SU-DHL-6 (cell line): Measurements from ENCODE around the gene KCNIP4.

Experiments
- EZH2phosphoT487 ChIP-seq: fragments of 200-600 bp; sonication (generic), shearing (Covaris generic); conservative IDR thresholded peaks from 2 replicates; pipeline ENCODE4 v1.6.1; 2018; ENCODE audit warnings: mild to moderate bottlenecking, antibody characterized with exemption, low read length, moderate library complexity, mixed read lengths
- TF ChIP-seq, protein P1 (sequence below): fragments of 200-600 bp; sonication (generic); IDR thresholded peaks from one replicate; pipeline ENCODE4 v1.5.1; 2017; ENCODE audit warnings: antibody characterized with exemption, mild to moderate bottlenecking, low read length, moderate library complexity; ENCODE audit not compliant: insufficient read depth, poor library complexity, severe bottlenecking

GRCh38 chr4:21067351-21067750, 881.2 kb downstream of the KCNIP4 start:
- TF ChIP-seq, protein P1, sequence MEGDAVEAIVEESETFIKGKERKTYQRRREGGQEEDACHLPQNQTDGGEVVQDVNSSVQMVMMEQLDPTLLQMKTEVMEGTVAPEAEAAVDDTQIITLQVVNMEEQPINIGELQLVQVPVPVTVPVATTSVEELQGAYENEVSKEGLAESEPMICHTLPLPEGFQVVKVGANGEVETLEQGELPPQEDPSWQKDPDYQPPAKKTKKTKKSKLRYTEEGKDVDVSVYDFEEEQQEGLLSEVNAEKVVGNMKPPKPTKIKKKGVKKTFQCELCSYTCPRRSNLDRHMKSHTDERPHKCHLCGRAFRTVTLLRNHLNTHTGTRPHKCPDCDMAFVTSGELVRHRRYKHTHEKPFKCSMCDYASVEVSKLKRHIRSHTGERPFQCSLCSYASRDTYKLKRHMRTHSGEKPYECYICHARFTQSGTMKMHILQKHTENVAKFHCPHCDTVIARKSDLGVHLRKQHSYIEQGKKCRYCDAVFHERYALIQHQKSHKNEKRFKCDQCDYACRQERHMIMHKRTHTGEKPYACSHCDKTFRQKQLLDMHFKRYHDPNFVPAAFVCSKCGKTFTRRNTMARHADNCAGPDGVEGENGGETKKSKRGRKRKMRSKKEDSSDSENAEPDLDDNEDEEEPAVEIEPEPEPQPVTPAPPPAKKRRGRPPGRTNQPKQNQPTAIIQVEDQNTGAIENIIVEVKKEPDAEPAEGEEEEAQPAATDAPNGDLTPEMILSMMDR: no peak
- TF ChIP-seq EZH2phosphoT487: no peak
